Activated CD4-positive, alpha-beta T cell treated with anti-CD3 and anti-CD28 coated beads for 36 hours (primary cell): ENCODE data around the gene SIL1. TPM values are rescaled to one million over a fixed set of nuclear protein-coding genes. Genes with fewer than 3 reads are reported as not detected.
A peak's percentile ranks its signal among the peaks of the same experiment; 100 is the strongest.

ENCODE experiments used
- ATAC-seq: fragments of 200-7000 bp; cut with Tn5 transposase; one replicate; pipeline ENCODE4 v1.10.0; 2021; ENCODE audit warnings: mild to moderate bottlenecking, moderate library complexity
- CTCF ChIA-PET: fragments of 350-600 bp; sonication (Branson Sonifier 250); formaldehyde crosslinking; loops from one replicate; lab custom pipeline; 2021; ENCODE audit warnings: antibody characterized with exemption; lab: Charles Lee
- POLR2A ChIA-PET: fragments of 350-600 bp; sonication (Branson Sonifier 250); formaldehyde crosslinking; loops from one replicate; lab custom pipeline; 2021; ENCODE audit warnings: antibody characterized with exemption, inconsistent platforms; lab: Charles Lee
- DNase-seq: peaks from one replicate; pipeline ENCODE4 v3.0.0-alpha.2; 2020
- H3K27ac Mint-ChIP-seq: one replicate; pipeline ENCODE4 v1.8.0; 2021; ENCODE audit warnings: mixed read lengths
- H3K27me3 Mint-ChIP-seq: one replicate; pipeline ENCODE4 v1.8.0; 2021; ENCODE audit warnings: mixed read lengths
- H3K36me3 Mint-ChIP-seq: one replicate; pipeline ENCODE4 v1.8.0; 2021; ENCODE audit warnings: low read depth, mixed read lengths
- H3K4me1 Mint-ChIP-seq: one replicate; pipeline ENCODE4 v1.8.0; 2021; ENCODE audit warnings: mixed read lengths
- H3K4me3 Mint-ChIP-seq: one replicate; pipeline ENCODE4 v1.8.0; 2021; ENCODE audit warnings: mild to moderate bottlenecking, moderate library complexity, mixed read lengths
- H3K9me3 Mint-ChIP-seq: one replicate; pipeline ENCODE4 v1.8.0; 2021; ENCODE audit warnings: low read depth, mixed read lengths
- intact Hi-C, 2 experiments: fragments of 100-400 bp; cut with DNase I in 1 of 2; cut with micrococcal nuclease in 1 of 2; formaldehyde crosslinking; loops; one replicate each; pipeline versions ENCODE4 v1.14.2 to v1.15.1; 2022 to 2024; cut with DNase I, micrococcal nuclease
- total RNA-seq, 2 experiments: library from RNA; stranded (reverse); gene quantifications; one replicate each; pipeline ENCODE4 v1.2.3, GENCODE V29; 2021

The SIL1 gene
- total RNA-seq, 2 experiments from 2014 or later, result 11.2 to 14.4 TPM

DNA sequence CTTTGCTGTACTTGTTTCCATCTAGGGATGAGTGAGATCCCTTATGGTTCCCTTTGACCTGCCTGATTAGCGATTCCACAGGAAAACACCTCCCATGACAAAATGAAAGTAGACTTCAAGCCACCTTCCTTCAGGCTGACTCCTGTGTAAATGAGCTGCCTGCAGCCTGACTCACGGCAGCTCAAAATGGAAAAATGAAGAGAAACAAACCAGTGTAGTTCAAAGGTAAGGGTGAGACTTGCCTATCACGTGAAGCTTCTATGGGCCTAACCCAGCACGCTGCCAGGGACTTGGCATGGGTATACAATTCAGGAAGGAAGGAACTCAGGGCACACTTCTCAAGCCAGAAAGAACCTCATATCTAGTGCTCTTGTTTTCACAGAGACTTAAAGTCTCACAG lies 212.9 kb downstream of the SIL1 start:
- Mint-ChIP-seq H3K27ac (no peak overlapping the region), H3K4me1 (peaks cover 25% of the 10 kb centered on the region), H3K27me3 (peaks cover 4% of the 10 kb centered on the region), H3K4me3 (no peak overlapping the region), H3K9me3 (no peaks in the 10 kb centered on the region), H3K36me3 (no peaks in the 10 kb centered on the region)
- peak; percentile 45 for ATAC-seq
- ChIA-PET POLR2A (no interaction called here), CTCF (interaction anchor here (0.7 to 2.9 kb wide), 5 partner anchors 9 to 359 kb away, joined by 3 to 6 read pairs (median 3); no protein-coding TSS in a partner anchor)
- intact Hi-C loops, result no loop called here
- DNase-seq, result no peak

DNA sequence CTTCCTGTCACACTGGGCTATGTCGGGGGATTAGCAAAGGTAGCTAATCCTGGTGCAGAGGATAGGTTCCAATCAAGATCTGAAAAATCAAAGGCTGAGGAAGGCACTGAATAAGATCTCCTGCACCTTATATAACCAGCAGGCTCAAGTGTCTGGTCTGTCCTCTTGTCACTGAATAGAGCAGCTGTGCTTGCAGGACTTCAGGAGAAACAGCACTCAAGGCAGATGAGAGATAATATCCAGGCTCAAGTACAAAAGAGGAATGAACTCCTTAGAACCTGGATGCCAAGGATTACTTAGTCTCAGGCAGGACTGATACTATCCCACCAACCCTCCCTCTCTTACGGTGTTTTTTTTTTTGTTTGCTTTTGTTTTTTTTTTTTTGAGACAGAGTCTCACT lies 214.2 kb downstream of the SIL1 start:
- no peak overlapping the region for H3K4me3 Mint-ChIP-seq
- CTCF ChIA-PET, result no interaction called here

GRCh38 chr5:138981586-138981985 lies 216.6 kb downstream of the SIL1 start:
- ChIA-PET CTCF (no interaction called here), POLR2A (no interaction called here)
- intact Hi-C loops, result loop anchor here in 1 of 2 experiments (5.0 kb wide), 1 partner anchor 166 kb away; no protein-coding TSS in a partner anchor
- Mint-ChIP-seq H3K27me3 (peaks cover 4% of the 10 kb centered on the region), H3K36me3 (no peaks in the 10 kb centered on the region), H3K4me1 (peaks cover 33% of the 10 kb centered on the region), H3K9me3 (no peaks in the 10 kb centered on the region), H3K4me3 (no peak overlapping the region), H3K27ac (no peak overlapping the region)
- DNase-seq (peak; percentile 50), ATAC-seq (peak; percentile 49)

More for the DNA sequence above, 214.2 kb downstream of the SIL1 start:
- no peak for DNase-seq
- Mint-ChIP-seq H3K27ac (no peak overlapping the region), H3K27me3 (peaks cover 4% of the 10 kb centered on the region), H3K4me1 (peaks cover 33% of the 10 kb centered on the region), H3K9me3 (no peaks in the 10 kb centered on the region), H3K36me3 (no peaks in the 10 kb centered on the region)
- intact Hi-C loops, result loop anchor here in 1 of 2 experiments (5.0 kb wide), 1 partner anchor 163 kb away; no protein-coding TSS in a partner anchor
- POLR2A ChIA-PET, result no interaction called here
- ATAC-seq, result no peak

DNA sequence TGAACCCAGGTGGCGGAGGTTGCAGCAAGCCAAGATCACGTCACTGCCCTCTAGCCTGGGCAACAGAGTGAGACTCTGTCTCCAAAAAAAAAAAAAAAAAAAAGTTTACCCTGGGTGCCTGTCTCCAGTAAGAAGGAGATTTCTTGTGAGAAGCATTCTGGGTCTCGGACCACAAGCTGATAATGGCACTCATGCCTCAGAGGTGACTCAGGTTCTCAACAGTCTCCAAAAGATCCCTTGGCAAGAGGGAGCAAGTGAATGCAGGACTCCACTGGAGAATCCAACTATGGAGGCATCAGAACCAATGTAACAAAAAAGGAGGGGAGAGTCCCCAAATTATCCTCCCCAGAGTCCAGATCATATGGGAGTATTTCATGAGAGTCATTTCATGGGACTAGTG lies 217.0 kb downstream of the SIL1 start:
- CTCF ChIA-PET, result no interaction called here
- no peak overlapping the region for H3K27ac Mint-ChIP-seq
- H3K27me3 Mint-ChIP-seq, result peaks cover 4% of the 10 kb centered on the region
- peaks cover 33% of the 10 kb centered on the region for H3K4me1 Mint-ChIP-seq
- H3K36me3 Mint-ChIP-seq, result no peaks in the 10 kb centered on the region
- no peak for DNase-seq
- no peak overlapping the region for H3K4me3 Mint-ChIP-seq
- no peak for ATAC-seq
- POLR2A ChIA-PET, result no interaction called here
- H3K9me3 Mint-ChIP-seq, result no peaks in the 10 kb centered on the region
- intact Hi-C loops, result loop anchor here in 1 of 2 experiments (5.0 kb wide), 1 partner anchor 166 kb away; no protein-coding TSS in a partner anchor

DNA sequence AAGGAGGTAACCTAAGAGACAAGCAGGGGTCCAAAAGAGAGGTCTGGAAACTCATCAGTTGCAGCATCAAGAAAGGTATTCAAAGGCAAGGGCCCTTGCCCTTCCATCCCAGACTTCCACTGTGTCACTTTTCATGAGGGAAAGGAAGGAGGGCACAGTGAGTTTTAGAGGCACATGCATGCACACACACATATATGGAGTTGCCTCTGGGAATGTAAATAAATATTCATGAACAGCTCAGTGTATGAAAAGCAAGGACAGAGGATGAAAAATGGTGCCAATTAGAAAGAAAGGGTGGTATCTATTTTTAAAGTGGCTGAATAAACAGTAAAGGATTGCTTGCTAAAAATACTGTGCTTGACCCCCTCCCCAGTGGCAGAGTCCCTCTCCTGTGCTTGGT lies 217.7 kb downstream of the SIL1 start:
- H3K27ac Mint-ChIP-seq, result peak overlapping the region; percentile 55
- intact Hi-C loops, result loop anchor here in 1 of 2 experiments (5.0 kb wide), 1 partner anchor 167 kb away; no protein-coding TSS in a partner anchor
- ATAC-seq (no peak), DNase-seq (no peak)
- H3K27me3 Mint-ChIP-seq, result peaks cover 4% of the 10 kb centered on the region
- no peaks in the 10 kb centered on the region for H3K36me3 Mint-ChIP-seq
- CTCF ChIA-PET, result no interaction called here
- H3K9me3 Mint-ChIP-seq, result no peaks in the 10 kb centered on the region
- peaks cover 33% of the 10 kb centered on the region for H3K4me1 Mint-ChIP-seq
- H3K4me3 Mint-ChIP-seq, result no peak overlapping the region
- POLR2A ChIA-PET, result no interaction called here

- DNase-seq (peak; percentile 53), ATAC-seq (peak; percentile 70)
- no peaks in the 10 kb centered on the region for H3K9me3 Mint-ChIP-seq
- H3K36me3 Mint-ChIP-seq, result no peaks in the 10 kb centered on the region
- ChIA-PET CTCF (no interaction called here), POLR2A (no interaction called here)
- no peak overlapping the region for H3K4me3 Mint-ChIP-seq
- intact Hi-C loops, result loop anchor here in 1 of 2 experiments (5.0 kb wide), 1 partner anchor 168 kb away; no protein-coding TSS in a partner anchor
- H3K4me1 Mint-ChIP-seq, result peaks cover 30% of the 10 kb centered on the region
- H3K27ac Mint-ChIP-seq, result peak overlapping the region; percentile 55
- peaks cover 4% of the 10 kb centered on the region for H3K27me3 Mint-ChIP-seq
Observed at GRCh38 chr5:138979684-138980280, 218.4 kb downstream of the SIL1 start.

- H3K9me3 Mint-ChIP-seq, result no peaks in the 10 kb centered on the region
- intact Hi-C loops, result no loop called here
- peaks cover 30% of the 10 kb centered on the region for H3K4me1 Mint-ChIP-seq
- H3K36me3 Mint-ChIP-seq, result no peaks in the 10 kb centered on the region
- no peak overlapping the region for H3K4me3 Mint-ChIP-seq
- no peak for DNase-seq
- no peak overlapping the region for H3K27ac Mint-ChIP-seq
- CTCF ChIA-PET, result no interaction called here
- POLR2A ChIA-PET, result no interaction called here
- H3K27me3 Mint-ChIP-seq, result peaks cover 2% of the 10 kb centered on the region
- ATAC-seq, result no peak
Observed at GRCh38 chr5:138978581-138978980, 219.6 kb downstream of the SIL1 start.

GRCh38 chr5:138978080-138978479 lies 220.1 kb downstream of the SIL1 start:
- no peak for DNase-seq
- Mint-ChIP-seq H3K27me3 (no peaks in the 10 kb centered on the region), H3K9me3 (no peaks in the 10 kb centered on the region), H3K36me3 (no peaks in the 10 kb centered on the region), H3K27ac (no peak overlapping the region), H3K4me3 (no peak overlapping the region), H3K4me1 (peaks cover 30% of the 10 kb centered on the region)
- ChIA-PET POLR2A (no interaction called here), CTCF (no interaction called here)
- intact Hi-C loops, result no loop called here
- ATAC-seq, result no peak

- Mint-ChIP-seq H3K27ac (no peak overlapping the region), H3K9me3 (no peaks in the 10 kb centered on the region), H3K36me3 (no peaks in the 10 kb centered on the region), H3K27me3 (no peaks in the 10 kb centered on the region), H3K4me1 (peaks cover 8% of the 10 kb centered on the region), H3K4me3 (no peak overlapping the region)
- ChIA-PET CTCF (interaction anchor here (1.0 kb wide), 1 partner anchor 196 kb away, joined by 4 read pairs; no protein-coding TSS in a partner anchor), POLR2A (no interaction called here)
- intact Hi-C loops, result no loop called here
- DNase-seq (no peak), ATAC-seq (no peak)
Observed at GRCh38 chr5:138975098-138975847, 222.9 kb downstream of the SIL1 start.

GRCh38 chr5:138974227-138975063 lies 223.7 kb downstream of the SIL1 start:
- ChIA-PET POLR2A (no interaction called here), CTCF (interaction anchor here (0.8 to 1.0 kb wide), 2 partner anchors 195 to 1158 kb away, joined by 3 to 4 read pairs; no protein-coding TSS in a partner anchor)
- Mint-ChIP-seq H3K4me1 (no peaks in the 10 kb centered on the region), H3K9me3 (no peaks in the 10 kb centered on the region), H3K4me3 (no peak overlapping the region), H3K27me3 (no peaks in the 10 kb centered on the region), H3K27ac (no peak overlapping the region), H3K36me3 (no peaks in the 10 kb centered on the region)
- ATAC-seq, result no peak
- intact Hi-C loops, result no loop called here
- DNase-seq, result no peak

DNA sequence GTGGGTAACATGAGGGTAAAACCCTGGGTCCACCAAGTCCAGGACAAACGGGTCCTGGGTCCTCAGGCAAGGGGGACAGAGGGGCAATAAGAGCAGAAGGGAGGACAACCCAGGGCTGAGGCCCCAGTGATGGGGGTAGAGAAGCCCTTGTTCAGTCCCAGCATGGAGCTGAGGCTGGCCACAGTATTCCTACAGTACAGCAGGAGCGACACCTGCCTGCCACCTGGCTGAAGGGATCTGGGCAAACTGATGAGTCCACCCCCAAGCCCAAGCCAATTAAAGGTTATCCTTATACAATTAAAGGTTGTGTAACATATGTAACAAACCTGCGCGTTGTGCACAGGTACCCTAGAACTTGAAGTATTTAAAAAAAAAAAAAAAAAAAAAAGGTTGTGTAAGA lies 225.3 kb downstream of the SIL1 start:
- Mint-ChIP-seq H3K27ac (no peak overlapping the region), H3K9me3 (no peaks in the 10 kb centered on the region), H3K36me3 (no peaks in the 10 kb centered on the region), H3K4me3 (no peak overlapping the region), H3K4me1 (no peaks in the 10 kb centered on the region), H3K27me3 (no peaks in the 10 kb centered on the region)
- intact Hi-C loops, result no loop called here
- ATAC-seq (no peak), DNase-seq (no peak)
- POLR2A ChIA-PET, result no interaction called here
- CTCF ChIA-PET, result interaction anchor here (0.6 to 1.0 kb wide), 3 partner anchors 10 to 359 kb away, joined by 3 read pairs; no protein-coding TSS in a partner anchor
